Tongue (tissue), 2 donors: ENCODE data around the gene MAST4. TPM values are rescaled to one million over a fixed set of nuclear protein-coding genes. Genes with fewer than 3 reads are reported as not detected.
"Not testable (repeated sequence)": the region's sequence is repeated elsewhere in the genome, so short reads cannot be mapped to it uniquely, and the experiment has no call there.

Experiments used
- DNase-seq: peaks from one replicate; pipeline ENCODE4 v3.0.0-alpha.2; 2015
- total RNA-seq: library from RNA; depleted of rRNA; stranded (reverse); fragments of >200 nt; gene quantifications from one replicate; pipeline ENCODE4 v1.2.3, GENCODE V29; 2014

Gene MAST4
- total RNA-seq, 1 donor from 2014 or later = 44.4 TPM

GRCh38 chr5:66745297-66745696 is 149.1 kb downstream of the MAST4 start:
- DNase-seq = no peak

DNA sequence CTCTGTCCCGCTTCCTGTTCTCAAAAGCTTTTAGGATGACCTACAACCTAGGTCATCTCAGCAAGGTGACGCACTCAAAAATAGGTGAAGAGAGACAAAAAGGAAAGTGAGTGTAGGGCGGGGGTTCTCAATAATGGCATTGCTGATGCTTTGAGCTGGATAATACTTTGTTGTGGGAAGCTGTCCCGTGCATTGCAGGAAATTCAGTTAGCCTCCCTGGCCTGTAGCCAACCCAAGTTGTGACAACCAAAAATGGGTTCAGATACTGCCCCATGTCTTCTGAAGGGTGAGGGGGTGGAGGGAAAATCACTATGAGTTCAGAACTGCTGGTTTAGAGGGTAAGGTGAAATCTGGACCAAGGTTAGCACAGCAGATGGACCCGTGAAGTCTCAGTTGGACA is 151.4 kb downstream of the MAST4 start:
- DNase-seq = no peak

GRCh38 chr5:66752668-66753067 is 156.5 kb downstream of the MAST4 start:
- DNase-seq = not testable (repeated sequence)

DNA sequence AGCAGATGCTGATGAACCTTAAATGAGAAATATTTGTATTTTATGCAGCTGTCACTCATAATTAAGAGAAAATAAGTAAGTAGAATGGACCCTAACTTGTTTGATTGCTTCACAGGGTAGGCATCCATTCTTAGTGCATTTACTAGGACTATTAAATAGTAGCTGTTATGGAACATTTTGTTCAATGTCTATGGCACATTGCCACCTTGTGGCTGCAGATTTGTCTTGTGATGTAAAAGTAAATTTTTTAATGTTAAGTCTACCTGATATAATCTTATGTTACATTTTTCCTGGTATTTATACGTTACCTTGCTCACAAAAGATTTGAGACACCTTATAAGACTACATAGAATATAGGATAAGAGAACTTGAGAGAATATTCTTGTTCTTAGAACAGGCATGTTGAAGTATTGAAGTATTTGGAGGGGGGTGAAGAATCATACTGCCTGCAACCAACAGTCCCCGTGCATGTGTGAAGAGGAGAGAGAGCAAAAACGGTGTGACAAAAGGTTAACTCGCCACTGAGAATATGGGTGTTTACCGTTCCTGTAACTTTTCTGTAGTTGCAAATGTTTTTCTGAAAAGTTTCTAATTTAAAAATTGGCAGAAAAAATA is 161.1 kb downstream of the MAST4 start:
- peak; percentile 76 for DNase-seq

DNA sequence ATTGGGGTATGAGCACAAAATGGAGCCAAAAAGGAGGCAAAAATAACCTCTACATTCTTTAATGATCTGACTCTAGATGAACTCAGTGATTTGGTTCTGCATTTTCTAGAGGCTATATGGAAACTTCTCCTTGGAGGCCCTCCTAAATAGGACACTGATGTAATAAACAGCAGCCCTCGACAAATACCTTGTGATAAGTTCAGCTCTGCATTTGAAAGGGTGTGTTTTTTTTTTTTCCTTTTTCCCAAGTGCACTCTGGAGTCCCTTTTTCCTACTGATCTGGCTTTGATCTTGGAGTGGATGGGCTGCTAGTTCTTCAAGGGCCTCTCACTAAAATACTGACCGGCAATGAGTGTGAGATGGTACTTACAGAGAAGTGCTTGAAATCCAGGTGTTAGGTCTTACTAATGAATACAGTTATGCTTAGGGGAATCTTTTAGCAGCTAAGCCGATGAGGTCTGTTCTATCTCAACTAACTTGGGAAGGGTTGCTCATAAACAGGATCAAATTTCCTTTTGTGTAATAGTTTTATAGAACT is 161.7 kb downstream of the MAST4 start:
- no peak for DNase-seq

- no peak for DNase-seq
Measured at GRCh38 chr5:66769030-66769733, 173.0 kb downstream of the MAST4 start.

- peak; percentile 46 for DNase-seq
Measured at GRCh38 chr5:66769839-66770617, 173.8 kb downstream of the MAST4 start.

GRCh38 chr5:66777868-66778267 is 181.7 kb downstream of the MAST4 start:
- no peak for DNase-seq

- no peak for DNase-seq
Measured at GRCh38 chr5:66779528-66779927, 183.3 kb downstream of the MAST4 start.

- DNase-seq = no peak
Measured at GRCh38 chr5:66788556-66788955, 192.4 kb downstream of the MAST4 start.

GRCh38 chr5:66789434-66789833 is 193.2 kb downstream of the MAST4 start:
- DNase-seq = no peak

GRCh38 chr5:66793049-66793448 is 196.9 kb downstream of the MAST4 start:
- no peak for DNase-seq

- DNase-seq = no peak
Measured at GRCh38 chr5:66795682-66796081, 199.5 kb downstream of the MAST4 start.

GRCh38 chr5:66796305-66797292 is 200.4 kb downstream of the MAST4 start:
- no peak for DNase-seq

- DNase-seq = no peak
Measured at GRCh38 chr5:66802941-66803340, 206.7 kb downstream of the MAST4 start.

GRCh38 chr5:66805514-66806430 is 209.6 kb downstream of the MAST4 start:
- DNase-seq = no peak

DNA sequence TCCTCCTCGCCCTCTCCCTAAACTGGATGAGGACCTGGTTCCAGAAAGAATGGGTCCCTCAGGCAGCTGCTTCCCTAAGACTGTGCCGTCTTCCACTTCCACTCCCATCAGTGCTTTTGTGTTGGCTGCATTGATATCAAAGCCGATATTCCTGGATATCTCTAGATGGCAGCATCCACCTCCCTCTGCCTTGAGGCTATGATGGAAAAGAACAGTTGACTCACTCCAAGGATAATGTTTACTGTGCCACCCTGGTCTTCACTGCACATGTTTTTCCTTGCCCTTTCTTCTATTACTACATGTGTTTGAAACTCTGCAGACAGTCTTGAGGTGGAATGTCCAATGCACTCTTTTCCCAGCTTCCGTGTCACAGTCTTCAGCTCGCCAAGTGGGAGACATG is 211.6 kb downstream of the MAST4 start:
- peak; percentile 62 for DNase-seq

GRCh38 chr5:66808663-66809062 is 212.5 kb downstream of the MAST4 start:
- DNase-seq = no peak

- no peak for DNase-seq
Measured at GRCh38 chr5:66810151-66810550, 214.0 kb downstream of the MAST4 start.

DNA sequence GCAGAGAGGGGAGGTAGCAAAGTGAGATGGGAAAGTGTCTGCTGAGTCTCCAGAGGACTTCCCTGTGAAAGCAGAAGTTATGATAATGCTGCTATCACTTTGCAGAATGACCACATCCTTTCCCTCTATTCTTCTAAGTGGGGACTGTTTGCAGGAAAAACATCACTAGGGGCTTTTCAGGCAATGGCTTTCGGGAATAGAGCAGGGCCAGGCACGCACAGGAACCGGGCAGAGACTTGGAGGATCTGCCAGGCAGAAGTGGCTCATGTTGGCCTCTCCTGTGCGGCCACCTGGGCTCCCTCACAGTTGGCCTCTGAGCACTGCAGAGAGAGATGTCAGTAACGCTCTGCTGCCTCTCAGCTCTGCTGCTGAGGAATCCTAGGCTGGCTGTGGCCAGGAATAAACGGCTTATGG is 214.7 kb downstream of the MAST4 start:
- no peak for DNase-seq

- DNase-seq = no peak
Measured at GRCh38 chr5:66812291-66812690, 216.1 kb downstream of the MAST4 start.
